ENCODE results near the gene LTBP2. TPM values are rescaled to one million over a fixed set of nuclear protein-coding genes. Genes with fewer than 3 reads are reported as not detected.

The LTBP2 gene
- total RNA-seq, 1 experiment from 2014 or later: 1.5 TPM

DNA sequence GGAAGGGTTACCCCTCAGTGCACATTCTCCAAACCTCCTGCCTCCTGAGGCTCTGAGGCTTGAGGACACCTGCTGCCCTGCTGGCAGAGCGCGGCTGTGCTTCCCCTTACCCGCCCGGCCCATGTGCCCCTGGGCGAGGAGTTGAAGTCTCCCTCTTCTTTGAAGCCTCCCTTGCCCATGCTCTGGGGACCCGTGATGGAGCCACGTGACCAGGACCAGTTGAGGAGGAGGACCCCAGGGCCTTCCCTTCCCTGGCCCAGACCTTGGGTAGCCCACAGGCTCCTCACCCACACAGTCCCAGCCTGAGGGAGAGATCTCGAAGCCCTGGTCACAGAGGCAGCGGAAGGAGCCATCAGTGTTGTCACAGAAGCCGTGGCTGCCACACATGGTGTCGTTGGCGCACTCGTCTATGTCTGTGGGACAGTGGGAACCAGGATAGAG lies 105.6 kb downstream of the LTBP2 start:
- no peaks in the 10 kb centered on the region for H3K9me2 ChIP-seq (ENCODE audit: insufficient read depth)
- POLR2A ChIA-PET: no interaction called here
- no peaks in the 10 kb centered on the region for H3K9me3 ChIP-seq (ENCODE audit: control insufficient read depth in 1 of 2, insufficient read depth in 1 of 2, low read depth in 1 of 2, low read length in 2 of 2)
- no peaks in the 10 kb centered on the region for H3K36me3 ChIP-seq (ENCODE audit: control insufficient read depth in 1 of 2, insufficient read depth in 2 of 2, low read length in 2 of 2)
- DNase-seq (ENCODE audit: low read depth, low spot score): no peak
- H2AFZ ChIP-seq (ENCODE audit: low read depth, low read length, poor library complexity, severe bottlenecking): no peak overlapping the region
- no peak for ATAC-seq
- RAD21 ChIA-PET (ENCODE audit: low non-redundant PET in 1 of 2, low total read pairs in 2 of 2, uncharacterized antibody in 2 of 2, unreplicated experiment in 2 of 2): no interaction called here
- no peak overlapping the region for H3K27ac ChIP-seq (ENCODE audit: low read depth, low read length)
- no peaks in the 10 kb centered on the region for H3K27me3 ChIP-seq (ENCODE audit: insufficient read depth, low read length)
- BruUV-seq (replicated peaks): no TSS peak
- TF ChIP-seq, protein P1, sequence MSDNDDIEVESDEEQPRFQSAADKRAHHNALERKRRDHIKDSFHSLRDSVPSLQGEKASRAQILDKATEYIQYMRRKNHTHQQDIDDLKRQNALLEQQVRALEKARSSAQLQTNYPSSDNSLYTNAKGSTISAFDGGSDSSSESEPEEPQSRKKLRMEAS (IDR thresholded peaks at IDR 0.05): no peak
- TF ChIP-seq EZH2 (IDR thresholded peaks at IDR 0.05): no peak
- TF ChIP-seq CBX3 (IDR thresholded peaks at IDR 0.05; ENCODE audit: low read depth): no peak
- no peak for TF ChIP-seq EGR1 (IDR thresholded peaks at IDR 0.05; ENCODE audit: low read depth)
- TF ChIP-seq SIN3A (IDR thresholded peaks at IDR 0.05; ENCODE audit: low read depth): no peak
- TF ChIP-seq RAD21 (IDR thresholded peaks at IDR 0.05; ENCODE audit: low read depth): no peak
- TF ChIP-seq ZBTB33 (IDR thresholded peaks at IDR 0.05; ENCODE audit: extremely low read depth, insufficient replicate concordance, low read length): no peak
- no peak for TF ChIP-seq ZNF274 (IDR thresholded peaks at IDR 0.05; ENCODE audit: low read depth, low read length)
- TF ChIP-seq ATF3 (IDR thresholded peaks at IDR 0.05): no peak
- TF ChIP-seq CTCF (IDR thresholded peaks at IDR 0.05 in 2 of 3, conservative IDR thresholded peaks at IDR 0.05 in 1 of 3; ENCODE audit: borderline replicate concordance in 1 of 3, insufficient read depth in 1 of 3, low read depth in 2 of 3, low read length in 2 of 3): no peak
- no peak for TF ChIP-seq SRF (IDR thresholded peaks at IDR 0.05; ENCODE audit: low read depth)
- no peaks in the 10 kb centered on the region for H4K20me1 ChIP-seq (ENCODE audit: insufficient read depth)
- no peak overlapping the region for H3K4me2 ChIP-seq (ENCODE audit: low read length)
- CTCF ChIA-PET: no interaction called here
- intact Hi-C loops (cut with micrococcal nuclease): no loop called here
- H3K4me1 ChIP-seq (ENCODE audit: control insufficient read depth in 1 of 2, insufficient read depth in 2 of 2, low read length in 2 of 2): peaks cover 0 to 22% of the 10 kb centered on the region in 2 experiments; a peak in 2 of 4 replicates
- H3K79me2 ChIP-seq (ENCODE audit: insufficient read depth, low read length): no peaks in the 10 kb centered on the region
- no peak overlapping the region for H3K4me3 ChIP-seq (replicated peaks in 1 of 2; ENCODE audit: low read depth in 1 of 2, low read length in 2 of 2)
- H3K9ac ChIP-seq (ENCODE audit: low read length): no peak overlapping the region
